Stimulated activated CD8-positive, alpha-beta memory T cell treated with anti-CD3 and anti-CD28 coated beads, Interleukin-15, amount 100 ng/mL, for 4 hours (primary cell): Measurements from ENCODE around the gene EFCAB10.
A peak's percentile ranks its signal among the peaks of the same experiment; 100 is the strongest.
"Not testable (repeated sequence)": the region's sequence is repeated elsewhere in the genome, so short reads cannot be mapped to it uniquely, and the experiment has no call there.

Source experiments
- DNase-seq, 2 donors: peaks; one replicate each; pipeline ENCODE4 v3.0.0-alpha.2; 2020; ENCODE audit warnings: low read depth in 2 of 2

The EFCAB10 gene

GRCh38 chr7:105530546-105530945 is 50.7 kb downstream of the EFCAB10 start:
- no peak for DNase-seq

GRCh38 chr7:105530126-105530525 is 51.2 kb downstream of the EFCAB10 start:
- DNase-seq = no peak

GRCh38 chr7:105527737-105528136 is 53.6 kb downstream of the EFCAB10 start:
- DNase-seq = not testable (repeated sequence)

- DNase-seq = no peak
These were observed 56.5 kb downstream of the EFCAB10 start for GRCh38 chr7:105524840-105525239.

GRCh38 chr7:105524423-105524822 is 56.9 kb downstream of the EFCAB10 start:
- DNase-seq = not testable (repeated sequence)

GRCh38 chr7:105521717-105522463 is 59.4 kb downstream of the EFCAB10 start, which contains the start of gene PUS7:
TSS of gene PUS7 (minus strand) at chr7:105522271. CDS start at chr7:105508512, 13,759 bp downstream.
- DNase-seq = peak; percentile 57 to 69

- DNase-seq = peak; percentile 19 to 32
These were observed 60.1 kb downstream of the EFCAB10 start for GRCh38 chr7:105521027-105521716.

- DNase-seq = not testable (repeated sequence)
These were observed 60.7 kb downstream of the EFCAB10 start for GRCh38 chr7:105520620-105521019.

- DNase-seq = no peak
These were observed 61.9 kb downstream of the EFCAB10 start for GRCh38 chr7:105519353-105519752.

- DNase-seq = not testable (repeated sequence)
These were observed 65.7 kb downstream of the EFCAB10 start for GRCh38 chr7:105515610-105516009.
